DMS153 (cell line): ENCODE data around the gene DIPK1B.

Experiments used
- DNase-seq: peaks from one replicate; lab custom pipeline; 2025; lab: John Stamatoyannopoulos, UW

The DIPK1B gene

DNA sequence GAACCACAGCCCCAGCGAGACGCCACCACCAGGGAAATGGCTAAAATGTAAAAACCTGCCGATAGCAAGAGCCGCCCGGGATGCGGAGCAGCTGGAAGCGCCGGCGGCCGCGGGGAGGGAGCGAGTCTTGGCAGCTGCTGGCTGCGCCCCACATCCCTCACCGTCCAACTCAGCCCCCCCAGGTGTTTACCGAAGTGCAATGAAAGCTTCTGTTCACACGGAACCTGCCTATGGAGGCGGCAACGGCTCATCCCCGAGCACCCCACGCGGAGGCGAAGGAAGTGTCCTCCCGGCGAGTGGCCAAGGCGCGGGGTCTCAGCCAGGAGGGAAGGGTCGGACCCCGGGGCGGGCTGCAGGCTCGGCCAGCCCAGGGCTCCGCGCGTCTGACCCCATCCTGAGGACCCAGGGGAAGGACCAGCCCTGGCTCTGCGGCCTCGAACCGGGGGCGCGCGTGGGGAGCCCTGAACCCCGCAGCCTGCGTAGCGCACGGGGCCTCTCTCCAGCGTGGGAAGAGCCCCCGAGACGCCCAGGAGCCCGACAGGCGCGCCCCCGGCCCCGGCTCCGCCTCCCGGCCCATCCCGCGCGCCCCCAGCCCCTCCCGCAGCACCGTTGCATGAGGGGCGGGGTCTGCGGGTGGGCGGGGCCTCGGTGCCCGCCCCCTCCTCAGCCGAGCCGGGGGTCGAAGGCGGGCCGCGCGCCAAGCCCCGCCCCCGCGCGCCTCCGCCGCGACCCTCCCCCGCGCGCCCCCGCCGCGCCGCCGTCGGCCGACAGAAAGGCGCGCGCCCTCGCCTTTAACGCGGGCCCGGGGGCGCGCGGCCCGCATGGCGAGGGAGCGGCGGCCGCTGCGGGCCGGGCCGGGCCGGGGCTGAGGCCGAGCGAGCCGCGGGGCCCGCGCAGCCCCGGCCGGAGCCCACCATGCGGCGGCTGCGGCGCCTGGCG, at the start of gene DIPK1B:
TSS of gene DIPK1B (plus strand) at position 822 of the 939 bp plus-strand sequence. CDS start at position 916, 94 bp downstream.
- DNase-seq = peak; percentile 37

DNA sequence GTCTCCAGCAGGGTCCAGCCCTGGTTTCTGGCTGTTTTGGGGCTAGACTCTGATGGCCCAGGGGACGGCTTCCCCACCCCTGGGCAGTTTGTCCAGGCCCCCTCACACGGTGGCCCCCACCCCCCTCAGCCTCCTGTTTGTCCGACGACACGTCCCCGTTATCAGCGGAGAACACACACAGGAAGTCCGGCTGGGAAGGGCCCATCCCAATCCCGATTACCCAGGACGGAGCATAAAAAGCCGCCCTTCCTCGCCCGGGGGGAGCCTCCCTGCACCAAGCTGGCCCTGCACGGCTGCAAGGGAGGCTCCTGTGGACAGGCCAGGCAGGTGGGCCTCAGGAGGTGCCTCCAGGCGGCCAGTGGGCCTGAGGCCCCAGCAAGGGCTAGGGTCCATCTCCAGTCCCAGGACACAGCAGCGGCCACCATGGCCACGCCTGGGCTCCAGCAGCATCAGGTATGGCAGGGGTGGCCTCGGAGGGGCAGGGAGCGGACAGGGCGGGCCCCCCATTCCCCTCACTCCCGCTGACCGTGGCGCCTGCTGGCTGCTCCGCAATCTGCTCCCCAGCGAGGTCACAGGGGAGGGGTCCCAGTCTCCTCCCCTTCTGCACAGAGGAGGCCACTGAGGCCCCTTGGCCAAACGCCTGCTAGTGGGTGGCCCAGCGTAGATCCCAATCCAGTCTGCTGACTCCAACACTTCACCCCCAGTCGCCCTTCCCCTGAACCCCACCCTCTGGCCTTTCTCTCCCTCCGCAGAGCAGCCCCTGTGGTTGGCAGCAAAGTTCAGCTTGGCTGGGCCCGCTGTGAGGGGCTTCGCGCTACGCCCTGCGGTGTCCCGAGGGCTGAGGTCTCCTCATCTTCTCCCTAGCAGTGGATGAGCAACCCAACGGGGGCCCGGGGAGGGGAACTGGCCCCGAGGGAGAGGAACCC, 49.5 kb upstream of the DIPK1B start, which contains the start of gene EGFL7:
TSS of gene EGFL7 (plus strand) at position 261 of the 926 bp plus-strand sequence. CDS start 5,367 bp downstream, outside the sequence.
- no peak for DNase-seq

DNA sequence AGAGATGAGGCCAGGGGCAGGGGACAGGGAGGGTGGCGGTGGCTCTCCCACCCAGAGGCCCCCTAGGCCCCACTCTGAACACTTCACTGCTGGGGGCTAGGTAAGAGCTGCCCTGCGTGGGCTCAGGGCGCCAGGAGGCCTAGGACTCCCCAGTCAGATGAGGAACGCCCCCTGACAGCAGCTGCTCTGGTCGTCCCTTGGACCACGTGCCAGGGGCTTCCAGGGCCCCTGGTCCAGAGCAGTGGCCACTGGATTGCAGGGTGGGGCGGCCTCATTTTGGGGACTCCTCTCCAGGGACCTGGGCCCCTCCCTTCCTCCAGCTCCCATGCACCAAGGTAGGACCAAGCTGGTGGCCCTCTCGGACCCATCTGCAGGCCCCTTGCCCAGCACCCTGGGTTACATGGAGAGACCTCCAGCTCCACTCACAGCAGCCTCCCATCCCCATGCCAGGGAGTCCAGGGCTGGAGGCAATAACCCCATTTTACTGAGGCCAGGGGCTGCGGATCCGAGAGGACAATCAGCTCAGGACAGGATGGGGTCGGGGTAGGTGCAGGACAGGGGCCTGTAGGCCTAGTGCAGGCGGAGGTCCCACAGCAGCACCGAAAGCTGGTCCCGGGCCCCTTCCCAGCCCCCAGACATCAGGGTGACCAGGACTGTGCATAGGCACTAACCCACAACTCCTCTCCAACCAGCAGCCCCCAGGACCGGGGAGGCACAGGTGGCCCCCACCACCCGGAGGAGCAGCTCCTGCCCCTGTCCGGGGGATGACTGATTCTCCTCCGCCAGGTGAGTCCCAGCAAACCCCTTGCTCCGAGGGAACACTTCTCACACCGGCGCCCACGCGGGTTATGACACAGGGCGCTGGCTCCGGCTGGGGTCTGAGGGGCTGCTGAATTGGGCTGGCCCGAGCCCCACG, 48.1 kb upstream of the DIPK1B start:
- no peak for DNase-seq

DNA sequence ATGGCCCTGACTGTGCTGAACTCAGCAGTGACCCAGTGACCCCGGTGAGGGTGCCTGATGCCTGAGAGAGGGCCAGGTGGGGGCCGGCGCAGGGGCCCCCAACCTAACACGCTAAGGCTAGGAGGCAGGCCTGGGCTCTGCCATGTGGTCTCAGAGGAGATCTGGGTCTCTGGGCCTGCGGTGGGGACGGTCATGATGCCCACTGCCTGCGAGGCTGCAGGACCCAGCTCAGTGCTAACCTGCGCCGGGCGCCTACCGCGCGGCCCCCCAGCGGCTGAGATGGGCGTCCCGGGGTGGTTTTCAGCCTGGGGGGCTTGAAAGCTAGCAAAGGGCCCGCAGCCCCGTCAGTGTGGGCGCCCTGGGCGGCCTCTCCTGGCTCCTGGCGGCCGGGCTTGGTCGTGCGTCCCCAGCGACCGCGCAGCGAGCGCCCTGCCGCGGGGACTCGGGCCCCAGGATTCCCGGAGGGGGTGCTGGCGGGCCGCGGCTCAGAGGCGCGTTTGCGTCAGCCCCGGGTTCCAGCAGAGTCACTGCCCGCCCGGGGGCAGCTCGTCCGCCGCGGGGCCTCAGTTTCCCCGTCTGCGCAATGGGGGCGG, 47.2 kb upstream of the DIPK1B start:
- no peak for DNase-seq

DNA sequence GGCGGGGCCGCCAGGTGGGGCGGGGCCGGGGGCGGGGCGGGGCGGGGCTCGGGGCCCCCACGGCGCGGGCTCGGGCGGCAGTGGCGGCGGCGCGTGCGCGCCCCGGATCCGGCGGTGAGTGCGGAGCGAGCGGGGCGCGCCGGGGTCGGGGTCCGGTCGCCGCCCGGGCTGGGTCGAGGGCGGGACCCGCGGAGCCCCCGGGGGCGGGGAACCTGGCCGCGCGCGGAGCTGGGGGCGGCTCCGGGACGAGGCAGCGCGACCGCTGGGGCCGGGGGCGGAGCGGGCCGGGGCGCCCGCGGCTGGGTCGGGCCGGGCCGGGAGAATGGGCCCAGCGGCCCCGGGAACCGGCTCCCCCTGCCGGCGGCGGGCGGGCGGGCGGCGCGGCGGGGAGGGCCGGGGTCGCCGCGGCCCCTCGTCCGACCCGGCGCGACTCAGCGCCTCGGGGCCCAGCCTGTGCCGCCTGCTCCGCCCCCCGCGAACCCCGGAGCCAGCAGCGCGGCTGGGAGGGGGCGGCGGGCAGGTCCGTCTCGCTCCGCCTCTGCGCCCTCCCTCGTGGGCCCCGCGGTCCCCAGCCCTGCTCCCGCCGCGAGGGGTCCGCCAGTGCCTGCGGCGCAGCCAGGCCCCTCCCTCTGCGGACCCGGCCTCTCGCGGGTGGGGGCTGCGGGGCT, 46.5 kb upstream of the DIPK1B start:
- DNase-seq = no peak

DNA sequence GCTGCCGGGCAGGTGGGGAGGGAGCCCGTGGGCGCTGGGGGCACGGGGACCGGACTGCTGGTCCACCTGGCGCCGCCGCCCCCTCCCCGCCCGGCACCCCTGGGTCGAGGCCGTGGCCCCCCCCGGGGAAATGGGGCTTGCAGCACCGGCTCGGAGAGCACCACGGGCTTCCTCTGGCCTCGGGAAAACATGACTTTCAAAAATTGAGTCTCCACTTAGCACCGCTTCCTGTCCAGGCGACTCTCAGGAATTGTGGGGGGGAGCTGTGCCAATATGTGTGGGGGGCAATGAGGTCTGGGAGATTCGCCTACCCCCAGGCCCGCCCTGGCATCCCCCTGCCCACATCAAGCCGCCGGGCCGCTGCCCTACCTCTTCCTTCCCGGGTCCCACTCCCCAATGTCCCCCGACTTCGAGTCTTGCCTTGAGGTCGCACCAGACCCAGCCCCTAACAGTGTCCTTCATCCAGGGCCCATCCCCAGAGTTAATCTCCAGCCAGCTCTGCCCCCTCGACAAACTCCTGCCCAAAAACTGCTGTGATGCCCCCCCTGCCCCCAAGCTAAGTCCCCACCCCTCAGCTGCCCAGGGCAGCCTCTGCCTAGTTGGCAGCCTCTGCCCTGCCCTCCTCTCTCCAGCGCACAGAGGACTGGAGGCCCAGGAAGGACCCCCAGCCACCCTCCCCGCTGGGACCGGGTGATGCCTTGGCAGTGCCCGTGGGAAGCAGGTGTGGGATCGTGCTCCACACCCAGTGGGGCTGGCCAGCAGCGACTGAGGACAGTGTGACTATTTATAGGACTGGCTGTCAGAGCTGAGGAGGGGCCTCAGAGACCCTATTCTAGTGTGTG, 45.8 kb upstream of the DIPK1B start:
- DNase-seq = no peak

DNA sequence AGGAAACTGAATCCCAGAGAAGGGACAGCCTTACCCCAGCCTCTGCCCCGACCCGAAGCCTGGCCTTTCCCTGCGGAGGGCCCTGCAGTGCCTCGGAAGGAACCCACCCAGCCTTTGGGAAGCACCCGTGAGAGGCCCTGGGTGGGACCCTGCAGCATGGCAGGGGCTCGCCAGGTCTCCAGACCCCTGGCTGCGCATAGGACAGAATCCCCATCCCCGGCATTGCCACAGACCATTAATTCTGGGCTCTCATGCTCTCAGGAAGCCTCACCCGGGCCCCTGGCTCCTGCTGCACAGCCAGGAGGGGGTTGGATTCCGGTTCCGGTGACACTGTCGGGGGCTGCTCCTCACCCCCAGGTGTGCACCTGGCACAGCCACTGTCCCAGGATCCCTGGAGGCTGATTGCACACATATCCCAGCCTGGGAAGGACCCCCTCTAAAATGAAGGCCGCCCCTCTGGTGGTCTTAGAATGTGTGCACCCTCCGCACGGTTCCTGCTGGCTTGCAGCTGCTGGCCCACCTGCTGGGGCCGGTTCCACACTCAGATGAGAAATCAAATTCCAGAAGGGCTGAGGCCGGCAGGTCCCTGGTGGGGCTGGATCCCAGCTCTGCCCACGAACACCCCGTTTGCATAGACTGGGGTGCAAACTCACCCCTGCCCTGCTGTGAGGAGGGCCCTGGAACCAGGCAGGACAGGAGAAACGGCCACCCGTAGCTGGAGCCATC, 45.0 kb upstream of the DIPK1B start:
- DNase-seq = no peak

DNA sequence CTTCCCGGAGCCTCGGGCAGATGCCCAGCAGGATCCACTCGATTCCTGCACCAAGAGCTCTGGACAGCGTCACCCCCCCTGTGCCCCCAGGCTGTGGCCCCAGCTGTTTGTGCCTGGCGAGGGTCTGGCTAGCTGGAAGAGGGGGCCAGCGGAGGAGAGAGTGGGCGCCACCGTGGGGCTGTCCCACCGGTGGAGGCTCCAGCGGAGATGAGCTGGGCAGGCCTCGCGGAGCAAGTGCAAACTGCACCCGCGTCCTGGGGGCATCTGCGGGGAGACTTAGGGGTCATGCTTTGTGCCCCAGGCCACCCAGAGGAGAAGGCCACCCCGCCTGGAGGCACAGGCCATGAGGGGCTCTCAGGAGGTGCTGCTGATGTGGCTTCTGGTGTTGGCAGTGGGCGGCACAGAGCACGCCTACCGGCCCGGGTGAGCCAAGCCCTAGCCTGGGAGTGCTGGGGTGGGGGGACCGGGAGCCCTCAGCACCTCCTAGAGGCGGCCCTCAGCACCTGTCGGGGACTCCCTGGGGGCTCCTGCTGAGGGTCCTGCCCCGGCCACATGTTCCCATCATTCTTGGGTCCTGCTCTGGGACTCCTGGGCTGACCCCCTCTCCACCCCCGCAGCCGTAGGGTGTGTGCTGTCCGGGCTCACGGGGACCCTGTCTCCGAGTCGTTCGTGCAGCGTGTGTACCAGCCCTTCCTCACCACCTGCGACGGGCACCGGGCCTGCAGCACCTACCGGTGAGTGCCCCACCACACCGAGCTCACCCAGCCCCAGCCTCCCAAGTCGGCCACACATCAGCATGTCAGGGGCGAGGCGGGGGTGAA, 44.2 kb upstream of the DIPK1B start:
- no peak for DNase-seq

DNA sequence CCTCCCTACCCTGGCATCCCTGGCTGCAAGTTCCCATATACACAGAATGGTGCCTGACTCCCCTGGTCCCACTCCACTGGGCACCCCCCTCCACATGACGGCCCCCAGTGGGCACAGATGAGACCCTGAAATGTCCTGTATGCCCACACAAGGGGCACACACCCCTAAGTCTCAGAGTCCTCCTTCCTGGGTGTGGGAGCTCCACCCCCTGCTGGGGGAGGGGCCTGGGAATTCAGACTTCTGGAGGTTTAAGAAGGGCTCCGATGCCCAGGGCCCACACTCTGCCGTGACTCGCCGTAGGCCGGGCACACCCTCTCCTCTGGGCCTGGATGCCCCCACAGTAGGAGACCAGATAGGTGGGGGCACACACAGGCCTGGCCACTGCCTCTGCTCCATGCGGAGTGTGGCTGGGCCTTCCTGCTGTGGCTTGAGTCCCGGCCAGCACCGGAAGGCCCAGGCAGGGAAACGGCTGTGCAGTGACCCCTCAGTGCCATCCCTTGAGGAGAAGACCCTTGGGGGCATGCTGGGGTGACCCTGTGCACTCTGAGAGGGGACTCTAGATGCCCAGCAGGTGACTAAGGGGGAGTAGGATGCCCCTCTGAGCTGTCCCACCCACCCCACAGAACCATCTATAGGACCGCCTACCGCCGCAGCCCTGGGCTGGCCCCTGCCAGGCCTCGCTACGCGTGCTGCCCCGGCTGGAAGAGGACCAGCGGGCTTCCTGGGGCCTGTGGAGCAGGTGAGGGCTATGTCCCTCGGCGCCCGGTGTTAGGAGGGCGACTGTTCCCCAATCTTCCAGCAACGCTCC, 43.2 kb upstream of the DIPK1B start:
- DNase-seq = no peak

DNA sequence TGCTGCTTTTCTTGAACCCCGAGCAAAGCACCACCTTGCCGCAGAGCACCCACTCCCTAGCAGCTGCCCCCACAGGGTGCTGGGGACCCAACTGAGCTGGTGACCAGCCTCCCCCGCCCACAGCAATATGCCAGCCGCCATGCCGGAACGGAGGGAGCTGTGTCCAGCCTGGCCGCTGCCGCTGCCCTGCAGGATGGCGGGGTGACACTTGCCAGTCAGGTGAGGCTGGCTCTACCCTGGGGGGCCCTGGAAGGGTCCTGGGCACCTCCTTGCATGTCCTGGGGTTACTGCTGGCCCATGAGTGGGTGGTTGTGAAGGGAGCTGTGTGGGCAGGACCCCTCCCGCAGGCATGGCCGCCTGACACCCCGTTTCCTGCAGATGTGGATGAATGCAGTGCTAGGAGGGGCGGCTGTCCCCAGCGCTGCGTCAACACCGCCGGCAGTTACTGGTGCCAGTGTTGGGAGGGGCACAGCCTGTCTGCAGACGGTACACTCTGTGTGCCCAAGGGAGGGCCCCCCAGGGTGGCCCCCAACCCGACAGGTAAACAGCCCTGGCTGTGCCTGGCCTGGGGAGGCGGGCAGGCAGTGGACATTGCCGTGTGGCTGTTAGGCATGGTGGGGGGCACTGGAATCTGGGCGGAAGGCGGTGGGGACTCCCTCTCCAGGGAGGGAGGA, 42.4 kb upstream of the DIPK1B start:
- DNase-seq = no peak

DNA sequence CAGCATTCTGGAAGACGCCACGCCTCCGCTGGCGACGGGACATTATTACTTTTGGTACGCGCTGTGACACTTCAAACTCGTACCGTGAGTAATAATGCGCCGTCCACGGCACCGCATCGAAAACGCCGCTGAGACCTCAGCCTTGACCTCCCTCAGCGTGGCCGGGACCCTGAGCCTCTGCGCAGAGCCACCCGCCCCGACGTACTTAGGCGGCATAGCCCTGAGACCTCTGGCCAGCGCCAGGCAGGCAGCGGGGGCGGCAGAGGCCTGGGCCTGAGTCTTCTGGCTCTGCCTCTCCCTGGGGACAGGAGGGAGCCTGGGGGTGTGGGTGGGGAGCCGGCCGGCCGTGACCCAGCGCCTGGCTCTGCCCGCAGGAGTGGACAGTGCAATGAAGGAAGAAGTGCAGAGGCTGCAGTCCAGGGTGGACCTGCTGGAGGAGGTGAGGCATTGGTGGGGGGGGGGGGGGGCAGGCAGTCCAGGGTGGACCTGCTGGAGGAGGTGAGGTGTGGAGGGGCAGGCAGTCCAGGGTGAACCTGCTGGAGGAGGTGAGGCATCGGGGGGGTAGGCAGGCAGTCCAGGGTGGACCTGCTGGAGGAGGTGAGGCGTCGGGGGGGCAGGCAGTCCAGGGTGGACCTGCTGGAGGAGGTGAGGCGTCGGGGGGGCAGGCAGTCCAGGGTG, 41.7 kb upstream of the DIPK1B start:
- no peak for DNase-seq

DNA sequence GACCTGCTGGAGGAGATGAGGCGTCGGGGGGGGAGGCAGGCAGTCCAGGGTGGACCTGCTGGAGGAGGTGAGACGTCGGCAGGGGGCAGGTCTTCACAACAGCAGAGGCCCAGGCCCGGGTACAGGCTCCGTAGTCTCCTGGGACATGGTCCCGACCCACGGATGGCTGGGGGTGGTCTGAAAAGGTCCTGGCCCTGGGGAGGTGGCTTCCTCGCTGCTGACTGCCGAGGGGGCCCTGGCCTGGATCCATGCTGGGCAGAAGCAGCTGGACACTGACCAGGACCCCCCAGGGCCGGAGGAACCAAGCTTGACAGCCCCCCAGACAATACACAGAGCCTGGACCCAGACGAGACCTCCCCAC, 41.1 kb upstream of the DIPK1B start:
- DNase-seq = no peak

DNA sequence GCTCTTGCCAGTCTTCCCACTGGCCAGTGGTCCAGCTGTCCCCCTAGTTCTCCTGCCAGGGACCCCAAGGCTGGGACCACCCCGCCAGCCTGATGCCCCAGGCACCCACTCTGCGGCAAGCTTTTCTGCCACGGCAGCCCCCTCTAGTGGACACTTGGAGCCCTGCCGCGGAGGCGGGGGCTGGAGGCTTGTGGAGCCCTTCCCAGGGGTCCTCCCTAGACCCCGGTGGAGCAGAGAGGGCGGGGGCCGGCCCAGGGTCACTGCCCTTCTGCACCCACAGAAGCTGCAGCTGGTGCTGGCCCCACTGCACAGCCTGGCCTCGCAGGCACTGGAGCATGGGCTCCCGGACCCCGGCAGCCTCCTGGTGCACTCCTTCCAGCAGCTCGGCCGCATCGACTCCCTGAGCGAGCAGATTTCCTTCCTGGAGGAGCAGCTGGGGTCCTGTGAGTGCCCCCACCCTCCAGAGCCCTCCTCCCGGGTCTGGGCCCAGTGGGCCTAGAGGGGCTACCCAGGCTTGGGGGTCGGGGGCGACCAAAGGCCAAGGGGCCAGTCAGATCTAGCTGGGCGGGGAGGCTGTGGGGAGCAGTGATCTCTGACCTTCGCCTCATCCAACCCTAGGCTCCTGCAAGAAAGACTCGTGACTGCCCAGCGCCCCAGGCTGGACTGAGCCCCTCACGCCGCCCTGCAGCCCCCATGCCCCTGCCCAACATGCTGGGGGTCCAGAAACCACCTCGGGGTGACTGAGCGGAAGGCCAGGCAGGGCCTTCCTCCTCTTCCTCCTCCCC, 40.5 kb upstream of the DIPK1B start:
- no peak for DNase-seq

DNA sequence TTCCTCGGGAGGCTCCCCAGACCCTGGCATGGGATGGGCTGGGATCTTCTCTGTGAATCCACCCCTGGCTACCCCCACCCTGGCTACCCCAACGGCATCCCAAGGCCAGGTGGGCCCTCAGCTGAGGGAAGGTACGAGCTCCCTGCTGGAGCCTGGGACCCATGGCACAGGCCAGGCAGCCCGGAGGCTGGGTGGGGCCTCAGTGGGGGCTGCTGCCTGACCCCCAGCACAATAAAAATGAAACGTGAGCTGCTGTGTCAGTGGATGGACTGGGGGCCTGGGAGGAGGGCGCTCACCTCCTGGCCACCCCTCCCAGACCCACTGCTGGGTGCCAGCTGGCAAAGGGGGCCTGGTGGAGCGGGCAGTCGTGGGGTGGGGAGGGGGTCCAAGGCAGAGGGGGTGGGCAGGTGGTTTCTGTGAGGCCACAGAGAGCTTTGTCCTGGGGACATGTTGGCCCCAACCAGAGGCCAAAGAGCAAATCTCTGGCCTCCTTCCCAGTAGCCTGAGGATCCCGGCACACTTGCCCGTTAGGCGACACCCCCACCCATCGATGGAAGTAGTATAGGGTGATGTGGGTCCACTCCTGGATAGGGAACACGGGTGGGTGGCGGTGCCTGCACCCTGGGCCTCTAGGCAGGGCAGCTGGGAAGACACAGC, 39.8 kb upstream of the DIPK1B start:
- DNase-seq = no peak
